HG02588 (cell line): Measurements from ENCODE around the gene APH1A.
"Not testable (repeated sequence)": the region's sequence is repeated elsewhere in the genome, so short reads cannot be mapped to it uniquely, and the experiment has no call there.

Source experiments
- ATAC-seq: cut with Tn5 transposase; IDR thresholded peaks from one replicate; pipeline ENCODE4 v1.9.1; 2021; ENCODE audit warnings: mild to moderate bottlenecking, moderate library complexity; ENCODE audit not compliant: unreplicated experiment

Gene APH1A

GRCh38 chr1:150269451-150269850 is 635 bp upstream of the APH1A start:
- ATAC-seq, result no peak

GRCh38 chr1:150268340-150268704 is 494 bp downstream of the APH1A start:
- peak; percentile 21 for ATAC-seq

DNA sequence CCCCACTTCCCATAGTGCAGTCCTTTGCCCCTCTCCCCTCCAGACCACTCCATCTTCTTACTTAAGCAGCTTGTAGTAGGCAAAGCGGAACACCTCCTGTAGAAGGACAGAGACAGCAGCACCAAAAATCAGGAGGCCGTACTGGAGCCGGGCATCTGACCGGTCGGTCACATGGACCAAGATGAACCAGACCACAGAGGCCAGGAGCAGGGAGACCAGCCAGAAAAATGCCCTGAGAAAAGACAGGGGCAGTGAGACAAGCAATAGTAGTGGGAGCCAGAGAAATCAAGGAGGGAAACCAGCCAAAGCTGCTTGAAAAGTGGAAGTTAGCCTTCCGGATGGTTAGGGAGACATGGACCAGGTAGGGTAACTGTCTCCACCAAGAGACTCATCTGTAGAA is 920 bp downstream of the APH1A start:
- no peak for ATAC-seq

DNA sequence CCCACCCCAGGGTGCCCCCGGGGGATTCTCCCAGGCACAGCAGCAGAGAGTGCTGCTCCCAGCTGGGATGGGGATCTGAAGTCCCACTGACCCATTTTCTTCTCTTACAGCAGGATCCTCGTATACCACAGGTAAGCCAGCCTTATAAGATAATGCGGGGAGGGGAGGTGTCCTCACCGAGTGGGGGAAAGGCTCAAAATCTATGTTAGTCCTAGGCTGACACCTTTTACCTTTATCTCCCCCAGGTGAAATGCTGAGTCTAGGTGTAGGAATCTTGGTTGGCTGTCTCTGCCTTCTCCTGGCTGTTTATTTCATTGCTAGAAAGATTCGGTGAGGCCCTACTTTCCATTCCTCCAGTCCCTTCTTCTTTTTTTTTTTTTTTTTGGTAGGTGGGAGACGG is 5.3 kb downstream of the APH1A start:
- no peak for ATAC-seq

DNA sequence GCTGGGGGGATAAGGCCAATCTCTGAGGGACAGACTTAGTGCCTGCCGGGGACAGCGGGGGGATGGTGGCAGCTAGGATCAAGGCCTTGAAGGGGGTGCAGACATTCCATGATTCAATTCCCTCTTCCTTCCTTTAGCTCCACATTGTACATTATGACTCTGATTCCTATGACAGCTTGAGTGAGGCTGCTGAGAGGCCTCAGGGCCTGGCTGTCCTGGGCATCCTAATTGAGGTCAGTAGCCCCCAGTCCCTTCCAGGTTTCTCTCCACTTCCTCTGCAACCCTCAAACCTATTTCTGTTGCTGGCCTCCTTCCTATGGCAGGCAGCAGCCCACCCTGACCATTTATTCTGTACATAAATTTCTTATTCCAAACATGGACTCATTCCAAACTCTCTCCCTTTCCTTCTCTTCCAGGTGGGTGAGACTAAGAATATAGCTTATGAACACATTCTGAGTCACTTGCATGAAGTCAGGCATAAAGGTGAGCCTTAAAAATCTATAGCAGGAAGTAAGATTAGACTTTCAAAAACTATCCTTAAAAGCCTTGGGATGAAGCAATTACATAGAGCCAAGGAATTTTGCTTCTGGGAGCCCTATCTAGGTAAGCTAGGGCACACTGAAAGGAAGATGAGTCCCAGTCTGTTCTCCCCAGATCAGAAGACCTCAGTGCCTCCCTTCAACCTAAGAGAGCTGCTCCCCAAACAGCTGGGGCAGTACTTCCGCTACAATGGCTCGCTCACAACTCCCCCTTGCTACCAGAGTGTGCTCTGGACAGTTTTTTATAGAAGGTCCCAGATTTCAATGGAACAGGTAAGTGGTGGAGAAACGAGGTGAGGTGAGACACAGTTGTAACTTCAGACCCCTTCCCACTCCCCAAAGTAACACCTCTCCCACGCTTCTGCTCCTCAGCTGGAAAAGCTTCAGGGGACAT is 6.2 kb downstream of the APH1A start:
- no peak for ATAC-seq

- ATAC-seq, result no peak
Observed at GRCh38 chr1:150261367-150261766, 7.4 kb downstream of the APH1A start.

DNA sequence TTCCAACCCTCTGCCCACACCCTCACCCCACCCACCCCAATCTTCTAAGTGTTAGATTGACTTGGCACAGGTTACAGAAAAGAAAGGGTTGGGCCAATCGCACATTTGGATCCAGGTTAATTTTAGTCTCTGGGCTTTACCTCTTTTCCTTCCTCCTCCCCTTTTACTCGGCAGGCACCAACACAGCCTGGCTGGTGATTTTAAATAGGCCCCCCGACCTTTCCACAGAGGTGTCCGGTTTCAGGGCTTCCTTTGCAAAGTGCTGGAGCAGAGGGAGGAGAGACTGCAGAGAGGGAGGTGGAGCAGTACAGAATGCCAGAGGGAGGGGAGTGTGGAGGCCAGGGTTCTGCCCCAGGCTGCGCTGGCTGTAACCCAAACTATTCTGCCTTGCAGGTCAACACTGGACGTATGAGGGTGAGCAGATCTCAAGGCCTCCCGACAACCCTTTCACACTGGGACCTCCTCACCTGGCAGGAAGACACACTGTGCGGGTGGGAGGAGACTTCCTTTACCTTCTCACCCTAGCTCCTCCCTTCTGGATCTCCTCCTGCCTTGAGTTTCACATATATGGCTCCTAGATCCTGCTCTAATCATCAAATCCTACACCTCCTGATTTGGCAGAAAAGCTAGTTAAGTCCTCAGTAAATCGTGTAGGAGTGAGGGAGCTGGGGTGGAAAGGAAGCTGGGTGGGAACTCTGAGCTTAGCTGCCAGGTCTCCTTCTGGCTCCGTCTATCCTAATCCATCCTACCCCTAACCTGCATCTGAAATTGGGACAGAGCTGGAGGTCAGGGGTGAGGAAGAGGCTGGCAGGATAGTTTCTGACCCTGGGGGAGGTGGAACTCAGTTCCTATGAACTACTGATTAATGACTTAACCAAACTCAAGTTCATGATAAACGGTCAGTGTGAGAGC is 8.8 kb downstream of the APH1A start:
- no peak for ATAC-seq

GRCh38 chr1:150259217-150259616 is 9.6 kb downstream of the APH1A start:
- ATAC-seq, result no peak

- ATAC-seq, result no peak
Observed at GRCh38 chr1:150257624-150258585, 10.9 kb downstream of the APH1A start, which contains the start of gene CA14. Gene CA14, plus strand, starts transcription at chr1:150257774. Its CDS starts 355 bp downstream, at chr1:150258129.

DNA sequence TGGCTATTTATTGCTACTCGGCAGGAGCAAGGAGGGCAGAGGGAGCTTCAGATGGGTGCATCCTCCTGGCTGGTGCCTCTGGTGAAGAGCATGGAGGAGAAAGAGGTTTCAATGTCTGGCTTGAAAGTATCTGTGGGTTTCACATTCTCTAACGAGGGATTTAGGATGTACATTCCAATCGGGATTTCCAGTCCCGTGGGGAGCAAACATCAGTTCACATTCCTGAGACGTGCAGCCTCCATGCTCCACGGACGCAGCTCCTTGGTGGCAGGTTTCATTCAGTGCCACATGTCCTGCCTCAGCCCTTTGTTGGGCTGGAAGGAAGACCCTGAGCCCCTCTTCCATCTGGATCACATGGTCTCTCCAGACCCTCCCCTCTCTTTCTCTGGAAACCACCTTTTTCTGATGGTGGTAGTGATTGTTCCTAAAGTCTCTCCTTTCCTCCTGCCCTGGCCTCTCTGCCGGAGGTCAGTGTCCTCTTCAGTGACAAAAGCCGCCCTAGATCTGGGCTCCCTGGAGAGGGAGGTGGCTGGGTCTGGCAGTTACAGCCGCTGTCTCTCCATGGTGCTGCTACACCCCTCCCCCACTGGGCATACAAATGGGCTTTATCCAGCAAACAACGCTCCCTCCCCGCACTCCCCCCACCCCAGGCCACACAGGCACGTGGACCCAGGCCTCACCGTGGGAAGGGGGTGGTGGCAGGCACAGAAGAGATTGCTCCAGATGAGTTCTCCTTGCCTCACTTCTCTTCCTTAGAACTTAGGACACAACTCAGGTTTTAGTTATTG is 12.1 kb downstream of the APH1A start:
- ATAC-seq, result no peak

DNA sequence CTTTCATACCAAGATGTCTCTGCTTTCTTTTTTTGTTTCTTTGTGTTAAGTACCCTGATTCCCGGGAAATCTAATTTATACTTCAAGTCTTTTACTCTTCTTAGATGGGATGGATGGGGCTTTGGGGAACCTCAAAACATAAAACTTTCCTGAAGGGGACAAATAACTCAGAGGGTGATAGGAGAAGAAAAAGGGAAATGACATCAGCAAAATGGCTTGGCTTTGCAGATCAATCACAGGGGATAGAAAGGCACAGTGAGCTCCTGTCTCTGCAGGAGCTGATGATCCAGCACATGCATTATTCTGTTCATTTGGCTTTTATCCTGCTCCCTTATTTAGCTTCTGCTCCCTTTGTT is 12.6 kb downstream of the APH1A start:
- ATAC-seq, result no peak

- ATAC-seq, result no peak
Observed at GRCh38 chr1:150249936-150250335, 18.9 kb downstream of the APH1A start.

- no peak for ATAC-seq
Observed at GRCh38 chr1:150243003-150243402, 25.8 kb downstream of the APH1A start.

DNA sequence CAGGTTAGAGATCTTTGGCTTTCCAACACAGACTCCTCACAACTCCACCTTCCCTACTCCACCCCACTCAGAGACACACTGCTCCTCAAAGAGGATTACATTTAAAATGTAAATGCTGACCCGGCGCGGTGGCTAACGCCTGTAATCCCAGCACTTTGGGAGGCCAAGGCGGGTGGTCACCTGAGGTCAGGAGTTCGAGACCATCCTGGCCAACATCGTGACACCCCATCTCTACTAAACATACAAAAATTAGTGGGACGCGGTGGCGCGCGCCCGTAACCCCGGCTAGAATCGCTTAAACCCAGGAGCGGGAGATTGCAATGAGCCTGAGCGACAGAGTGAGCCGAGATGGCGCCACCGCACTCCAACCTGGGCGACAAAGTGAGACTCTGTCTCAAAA is 31.1 kb downstream of the APH1A start:
- ATAC-seq, result no peak

DNA sequence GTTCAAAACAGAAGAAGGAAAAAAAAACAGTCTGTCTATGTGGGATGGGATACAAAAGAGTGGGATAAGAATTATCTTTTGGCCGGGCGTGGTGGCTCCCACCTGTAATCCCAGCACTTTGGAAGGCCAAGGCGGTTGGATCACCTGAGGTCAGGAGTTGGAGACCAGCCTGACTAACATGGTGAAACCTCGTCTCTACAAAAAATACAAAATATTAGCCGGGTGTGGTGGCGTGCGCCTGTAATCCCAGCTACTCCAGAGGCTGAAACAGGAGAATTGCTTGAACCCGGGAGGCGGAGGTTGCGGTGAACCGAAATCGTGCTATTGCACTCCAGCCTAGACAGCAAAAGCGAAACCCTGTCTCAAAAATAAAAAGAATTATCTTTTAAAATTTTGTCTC is 31.6 kb downstream of the APH1A start:
- not testable (repeated sequence) for ATAC-seq

DNA sequence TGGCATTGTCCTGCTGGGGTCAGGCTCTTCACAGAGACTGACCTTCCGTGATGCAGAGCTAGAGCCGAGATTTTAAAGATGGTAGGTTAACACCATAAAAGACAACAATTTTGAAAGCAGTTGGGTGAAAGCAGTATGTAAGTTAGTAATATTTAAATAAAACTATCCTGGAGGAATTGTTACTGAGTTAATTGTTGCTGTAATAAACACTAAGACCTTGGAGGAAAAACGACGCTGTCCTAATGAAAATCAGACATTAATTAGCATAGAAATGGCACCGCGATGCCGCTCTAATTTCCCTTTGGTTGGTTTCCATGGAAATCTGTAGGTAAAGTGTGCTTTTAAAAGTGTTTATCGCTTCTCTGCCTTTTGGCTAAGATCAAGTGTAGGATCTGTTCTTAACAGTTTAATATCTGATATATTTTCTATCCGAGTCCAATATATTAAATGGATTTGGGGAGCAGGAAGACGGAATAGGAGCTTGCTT is 32.2 kb downstream of the APH1A start:
- ATAC-seq, result no peak

DNA sequence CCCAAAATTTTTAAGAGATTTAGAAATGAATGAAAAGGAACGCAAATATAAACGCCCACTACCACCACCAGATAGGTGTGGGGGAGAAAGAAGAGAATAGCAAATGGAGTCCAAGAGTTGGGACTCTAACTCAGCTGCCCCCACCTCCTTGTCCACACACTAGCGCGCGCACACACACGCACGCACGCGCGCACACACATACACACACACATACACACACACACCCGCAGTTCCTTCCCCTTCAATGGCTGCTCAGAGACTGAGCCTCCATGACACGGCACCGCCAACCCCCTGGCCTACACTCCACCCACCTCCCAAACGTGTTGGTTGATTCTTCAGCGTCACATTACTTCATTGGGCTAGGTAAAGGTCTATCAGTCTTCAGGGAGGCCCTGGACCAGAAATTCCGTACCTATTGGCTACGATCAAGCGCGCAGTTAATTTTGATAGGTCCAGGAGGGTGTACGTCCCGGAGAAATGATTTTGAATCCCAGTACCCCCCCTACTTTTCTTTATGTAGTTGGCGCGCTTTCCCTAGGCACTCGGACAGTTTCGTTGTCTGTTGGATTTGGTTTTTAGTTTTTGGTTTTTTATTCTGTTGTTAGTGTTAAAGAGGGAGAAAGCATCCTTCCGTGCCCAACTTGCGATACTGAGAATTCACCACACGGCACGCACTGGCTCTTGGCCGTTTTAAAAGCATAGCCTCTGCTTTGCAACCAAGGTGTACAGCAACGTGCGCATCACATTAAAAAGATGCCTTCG is 32.8 kb downstream of the APH1A start, which contains the start of gene ANP32E:
Gene ANP32E, minus strand, starts transcription at position 261 of the 762 bp plus-strand sequence. CDS start 326 bp downstream, outside the sequence.
- peak; percentile 74 for ATAC-seq

- ATAC-seq, result peak; percentile 2
Observed at GRCh38 chr1:150235294-150235851, 33.4 kb downstream of the APH1A start.
